Gastrocnemius medialis (tissue), 4 donors: Measurements from ENCODE around the gene KCNQ1. TPM values are rescaled to one million over a fixed set of nuclear protein-coding genes. Genes with fewer than 3 reads are reported as not detected.

Experiments
- ATAC-seq, 2 donors: fragments of 150-250 bp; one replicate each; pipeline ENCODE4 v1.9.1; 2016
- DNase-seq, 2 donors: peaks; one replicate each; pipeline ENCODE4 v3.0.0-alpha.2; 2019
- H3K27ac ChIP-seq, 4 donors: fragments of 200-600 bp; sonication (generic); 1 replicate in 1 of 4; 2 replicates in 3 of 4; pipeline ENCODE4 v1.5.1; 2016 to 2018; ENCODE audit warnings: mild to moderate bottlenecking in 2 of 4, moderate library complexity in 1 of 4
- H3K27me3 ChIP-seq, 3 donors: fragments of 200-600 bp; sonication (generic) in 2 of 3; 1 replicate in 1 of 3; 2 replicates in 2 of 3; pipeline versions ENCODE4 v1.5.1 to v1.6.0; 2016 to 2019; ENCODE audit warnings: mild to moderate bottlenecking in 1 of 3, moderate library complexity in 1 of 3
- H3K36me3 ChIP-seq, 2 donors: fragments of 200-600 bp; sonication (generic) in 1 of 2; one replicate each; pipeline ENCODE4 v1.5.1; 2017 to 2018
- H3K4me1 ChIP-seq, 2 donors: fragments of 200-600 bp; sonication (generic) in 1 of 2; one replicate each; pipeline ENCODE4 v1.5.1; 2016 to 2017; ENCODE audit warnings: mild to moderate bottlenecking in 2 of 2
- H3K4me3 ChIP-seq, 4 donors: fragments of 200-600 bp; sonication (generic) in 3 of 4; 1 replicate in 1 of 4; 2 replicates in 3 of 4; pipeline ENCODE4 v1.5.1; 2016 to 2019; ENCODE audit warnings: mild to moderate bottlenecking in 2 of 4
- H3K9me3 ChIP-seq, 3 donors: fragments of 200-600 bp; sonication (generic) in 2 of 3; 1 replicate in 1 of 3; 2 replicates in 2 of 3; pipeline ENCODE4 v1.5.1; 2016 to 2019
- POLR2A ChIP-seq, 2 donors: fragments of 450-650 bp; IDR thresholded peaks; one replicate each; pipeline ENCODE4 v1.6.1; 2017; ENCODE audit warnings: antibody characterized with exemption in 2 of 2, mild to moderate bottlenecking in 2 of 2, moderate library complexity in 2 of 2
- in situ Hi-C, 4 donors: fragments of 200-750 bp; cut with MboI; loops; one replicate each; pipeline versions ENCODE4 v1.15.0 to v1.8.0; 2017; ENCODE audit warnings: low sequenced_read_pairs in 4 of 4
- intact Hi-C: fragments of 100-400 bp; cut with DNase I; formaldehyde crosslinking; loops from one replicate; pipeline ENCODE4 v1.15.1; 2023; ENCODE audit warnings: low total_unique reads
- total RNA-seq, 4 donors: library from RNA; depleted of rRNA; stranded (reverse); fragments of >200 nt; gene quantifications; one replicate each; pipeline versions ENCODE4 v1.1.0 to v1.2.3, GENCODE V29; 2016
- TF ChIP-seq, protein P1 (sequence below), 5 experiments: fragments of 450-650 bp in 3 of 5; fragments of 200-600 bp in 2 of 5; sonication (generic) in 2 of 5; IDR thresholded peaks in 4 of 5; conservative IDR thresholded peaks in 1 of 5; 1 replicate in 4 of 5; 2 replicates in 1 of 5; pipeline ENCODE4 v1.5.1; 2016 to 2019; ENCODE audit warnings: antibody characterized with exemption in 5 of 5, mild to moderate bottlenecking in 3 of 5, moderate library complexity in 3 of 5

Gene KCNQ1
- total RNA-seq, 4 donors from 2014 or later: 0.15 to 1.00 (median 0.67) TPM

DNA sequence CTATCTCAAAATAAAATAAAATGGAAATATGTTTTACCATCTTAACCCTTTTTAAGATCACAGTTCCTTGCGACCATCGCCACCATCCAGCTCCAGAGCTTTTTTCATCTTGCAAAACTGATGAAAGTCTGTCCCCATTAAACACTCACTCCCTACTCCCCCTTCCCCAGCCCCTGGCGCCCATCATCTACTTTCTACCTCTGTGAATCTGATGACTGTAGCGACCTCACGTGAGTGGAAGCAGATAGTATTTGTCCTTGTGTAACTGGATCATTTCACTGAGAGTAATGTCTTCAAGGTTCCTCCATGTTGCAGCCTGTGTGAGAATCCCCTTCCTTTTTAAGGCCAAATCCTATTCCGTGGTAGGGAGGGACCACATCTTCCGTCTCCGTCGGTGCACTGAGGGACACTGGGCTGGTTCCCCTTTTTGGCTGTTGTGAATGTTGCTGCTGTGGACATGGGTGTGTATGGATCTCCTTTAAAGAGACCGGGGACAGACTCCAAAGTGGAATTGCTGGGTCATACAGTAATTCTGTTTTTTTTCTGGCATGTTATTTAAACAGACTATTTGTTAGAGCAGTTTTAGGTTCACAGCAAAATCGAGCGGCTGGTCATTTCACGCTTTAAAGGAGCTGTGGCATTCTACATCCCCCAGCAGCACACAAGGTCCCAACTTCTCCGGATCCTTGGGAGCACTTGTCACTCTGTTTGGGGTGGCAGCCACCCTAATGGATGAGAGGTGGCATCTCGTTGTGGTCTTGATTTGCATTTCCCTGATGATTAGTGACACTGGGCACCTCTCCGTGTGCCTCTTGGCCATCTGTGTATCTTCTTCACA lies 120.0 kb downstream of the KCNQ1 start:
- ATAC-seq: no peak
- H3K27me3 ChIP-seq: no peaks in the 10 kb centered on the region
- no peaks in the 10 kb centered on the region for H3K36me3 ChIP-seq
- intact Hi-C loops: no loop called here
- in situ Hi-C loops: no loop called here
- no peak for DNase-seq
- H3K27ac ChIP-seq: no peak overlapping the region
- H3K9me3 ChIP-seq: no peaks in the 10 kb centered on the region
- TF ChIP-seq POLR2A (IDR thresholded peaks at IDR 0.05): no peak
- TF ChIP-seq, protein P1, sequence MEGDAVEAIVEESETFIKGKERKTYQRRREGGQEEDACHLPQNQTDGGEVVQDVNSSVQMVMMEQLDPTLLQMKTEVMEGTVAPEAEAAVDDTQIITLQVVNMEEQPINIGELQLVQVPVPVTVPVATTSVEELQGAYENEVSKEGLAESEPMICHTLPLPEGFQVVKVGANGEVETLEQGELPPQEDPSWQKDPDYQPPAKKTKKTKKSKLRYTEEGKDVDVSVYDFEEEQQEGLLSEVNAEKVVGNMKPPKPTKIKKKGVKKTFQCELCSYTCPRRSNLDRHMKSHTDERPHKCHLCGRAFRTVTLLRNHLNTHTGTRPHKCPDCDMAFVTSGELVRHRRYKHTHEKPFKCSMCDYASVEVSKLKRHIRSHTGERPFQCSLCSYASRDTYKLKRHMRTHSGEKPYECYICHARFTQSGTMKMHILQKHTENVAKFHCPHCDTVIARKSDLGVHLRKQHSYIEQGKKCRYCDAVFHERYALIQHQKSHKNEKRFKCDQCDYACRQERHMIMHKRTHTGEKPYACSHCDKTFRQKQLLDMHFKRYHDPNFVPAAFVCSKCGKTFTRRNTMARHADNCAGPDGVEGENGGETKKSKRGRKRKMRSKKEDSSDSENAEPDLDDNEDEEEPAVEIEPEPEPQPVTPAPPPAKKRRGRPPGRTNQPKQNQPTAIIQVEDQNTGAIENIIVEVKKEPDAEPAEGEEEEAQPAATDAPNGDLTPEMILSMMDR (IDR thresholded peaks at IDR 0.05 in 4 of 5, conservative IDR thresholded peaks at IDR 0.05 in 1 of 5): no peak
- H3K4me3 ChIP-seq: no peak overlapping the region
- no peaks in the 10 kb centered on the region for H3K4me1 ChIP-seq

DNA sequence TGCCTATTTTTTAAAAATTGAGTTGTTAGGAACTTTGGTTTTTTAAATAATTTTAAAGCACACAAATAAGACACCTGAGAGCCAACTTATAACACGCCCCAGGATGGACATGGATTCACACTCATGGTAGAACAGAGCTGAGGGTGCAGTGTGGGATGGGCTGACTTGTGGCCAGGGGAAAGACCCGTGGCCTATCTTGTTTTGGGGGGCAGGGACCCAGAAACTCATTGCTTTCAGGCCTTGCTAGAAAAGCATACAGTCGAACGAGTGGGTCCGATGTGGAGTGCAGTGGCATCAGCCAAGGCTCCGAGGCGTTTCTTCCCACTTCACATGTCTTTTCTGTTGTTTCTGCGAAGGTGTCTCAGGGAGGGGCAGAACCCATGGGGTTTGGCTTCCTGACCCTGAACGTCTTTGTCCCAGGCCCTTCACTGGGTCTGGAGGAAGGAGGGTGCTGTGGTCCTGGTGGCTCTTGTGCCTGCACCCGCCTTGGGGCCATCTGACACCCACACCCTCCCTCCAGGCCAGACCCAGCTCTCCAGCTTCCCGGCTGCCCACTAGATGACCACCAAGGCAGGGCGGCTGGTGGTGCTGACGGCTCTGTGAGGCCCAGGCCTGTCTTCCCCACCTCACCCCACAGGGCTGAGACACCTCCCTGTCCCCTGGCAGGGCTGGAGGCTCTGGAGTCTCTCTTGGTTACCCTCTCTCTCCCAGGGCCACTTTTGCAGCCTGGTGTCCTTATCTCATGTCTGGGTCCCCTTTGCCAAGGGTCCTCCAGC lies 120.8 kb downstream of the KCNQ1 start:
- Histone ChIP-seq H3K9me3 (no peaks in the 10 kb centered on the region), H3K27ac (no peak overlapping the region), H3K4me3 (no peak overlapping the region), H3K36me3 (no peaks in the 10 kb centered on the region), H3K4me1 (no peaks in the 10 kb centered on the region), H3K27me3 (no peaks in the 10 kb centered on the region)
- in situ Hi-C loops (no loop called here), intact Hi-C loops (no loop called here)
- DNase-seq (no peak), ATAC-seq (no peak)
- TF ChIP-seq, protein P1 (IDR thresholded peaks at IDR 0.05 in 4 of 5, conservative IDR thresholded peaks at IDR 0.05 in 1 of 5): no peak
- TF ChIP-seq POLR2A (IDR thresholded peaks at IDR 0.05): no peak

DNA sequence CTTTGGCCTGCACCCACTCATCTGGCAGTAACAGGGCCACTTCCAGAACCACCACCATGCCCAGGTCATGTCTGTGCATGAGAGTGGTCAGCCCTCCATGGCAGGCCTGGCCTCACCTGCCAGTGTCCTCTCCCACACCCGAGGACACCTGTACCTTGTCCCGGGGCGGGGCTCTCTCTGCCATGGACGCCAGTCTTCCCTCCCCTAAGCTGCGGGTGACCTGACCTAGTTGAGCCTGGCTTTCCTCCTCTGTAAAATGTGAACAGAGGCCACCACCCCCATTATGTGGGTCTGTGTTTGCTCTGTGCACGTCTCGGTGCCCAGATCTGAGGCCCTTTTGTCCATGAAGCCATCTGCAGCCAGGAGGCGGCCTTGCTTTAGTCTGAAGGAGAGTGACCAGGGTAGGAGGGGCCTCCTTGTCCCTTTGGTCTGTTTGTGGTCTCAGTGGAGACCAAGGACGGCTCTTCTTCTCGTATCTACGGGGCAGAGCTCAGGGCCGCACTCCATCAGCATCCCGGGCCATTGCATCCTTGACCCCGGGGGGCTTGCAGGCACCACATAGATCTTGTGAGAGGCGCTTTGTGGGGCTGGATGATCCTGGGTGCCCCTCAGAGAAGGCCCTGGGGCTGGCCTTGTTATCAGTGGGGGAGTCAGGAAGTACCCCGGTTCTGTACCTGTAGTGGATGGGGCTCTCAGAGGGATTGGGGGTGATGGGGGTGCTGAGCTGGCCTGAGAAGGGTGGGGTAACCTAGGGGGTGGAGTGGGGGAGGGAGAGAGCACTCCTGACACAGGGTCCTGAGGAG lies 121.6 kb downstream of the KCNQ1 start:
- Histone ChIP-seq H3K27me3 (no peaks in the 10 kb centered on the region), H3K4me3 (no peak overlapping the region), H3K36me3 (no peaks in the 10 kb centered on the region), H3K4me1 (no peaks in the 10 kb centered on the region), H3K27ac (no peak overlapping the region), H3K9me3 (no peaks in the 10 kb centered on the region)
- DNase-seq: no peak
- TF ChIP-seq POLR2A (IDR thresholded peaks at IDR 0.05): no peak
- TF ChIP-seq, protein P1 (IDR thresholded peaks at IDR 0.05 in 4 of 5, conservative IDR thresholded peaks at IDR 0.05 in 1 of 5): no peak
- intact Hi-C loops (no loop called here), in situ Hi-C loops (no loop called here)
- no peak for ATAC-seq

DNA sequence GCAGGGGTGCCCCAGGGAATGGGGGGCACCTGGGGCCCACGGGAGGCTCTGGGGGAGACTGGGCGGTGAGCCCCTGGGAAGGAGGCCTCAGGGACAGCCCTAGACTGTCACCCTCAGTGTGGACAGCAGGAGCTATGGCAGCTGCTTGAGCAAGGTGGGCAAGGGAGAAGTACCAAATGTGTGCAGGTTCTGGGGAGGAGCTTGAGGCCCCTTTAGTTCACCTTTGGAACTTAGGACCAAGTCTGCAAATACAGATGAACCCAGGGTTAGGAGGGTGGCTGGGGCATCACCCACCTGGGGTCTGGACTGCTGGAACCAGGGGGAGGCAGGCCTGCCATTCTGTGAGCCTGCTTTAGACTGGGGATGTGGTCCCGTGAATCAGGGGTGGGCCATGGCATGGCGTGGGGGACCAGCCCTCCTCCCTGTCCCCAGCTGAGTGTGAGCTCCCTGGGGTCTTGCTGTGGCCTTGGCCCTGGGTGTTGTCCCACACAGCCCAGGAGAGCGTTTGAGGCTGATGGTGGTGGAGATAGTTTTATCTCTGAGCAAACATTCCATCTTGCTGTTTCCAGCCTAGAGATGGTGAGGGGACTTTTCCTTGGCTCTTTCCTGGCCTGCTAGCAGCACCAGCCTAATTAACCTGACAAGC lies 122.3 kb downstream of the KCNQ1 start:
- H3K9me3 ChIP-seq: no peaks in the 10 kb centered on the region
- no peaks in the 10 kb centered on the region for H3K4me1 ChIP-seq
- TF ChIP-seq, protein P1 (IDR thresholded peaks at IDR 0.05 in 4 of 5, conservative IDR thresholded peaks at IDR 0.05 in 1 of 5): no peak
- no peak for TF ChIP-seq POLR2A (IDR thresholded peaks at IDR 0.05)
- intact Hi-C loops (no loop called here), in situ Hi-C loops (no loop called here)
- H3K27me3 ChIP-seq: no peaks in the 10 kb centered on the region
- H3K4me3 ChIP-seq: no peak overlapping the region
- H3K36me3 ChIP-seq: no peaks in the 10 kb centered on the region
- H3K27ac ChIP-seq: no peak overlapping the region
- ATAC-seq (no peak), DNase-seq (no peak)
